ENCODE measurements around the gene TMEM221. TPM values are rescaled to one million over a fixed set of nuclear protein-coding genes. Genes with fewer than 3 reads are reported as not detected.
"Not testable (repeated sequence)": the region's sequence is repeated elsewhere in the genome, so short reads cannot be mapped to it uniquely, and the experiment has no call there.

The TMEM221 gene
- total RNA-seq, 8 experiments from 2014 or later = 0.23 to 1.7 (median 0.29) TPM; not detected in 1

DNA sequence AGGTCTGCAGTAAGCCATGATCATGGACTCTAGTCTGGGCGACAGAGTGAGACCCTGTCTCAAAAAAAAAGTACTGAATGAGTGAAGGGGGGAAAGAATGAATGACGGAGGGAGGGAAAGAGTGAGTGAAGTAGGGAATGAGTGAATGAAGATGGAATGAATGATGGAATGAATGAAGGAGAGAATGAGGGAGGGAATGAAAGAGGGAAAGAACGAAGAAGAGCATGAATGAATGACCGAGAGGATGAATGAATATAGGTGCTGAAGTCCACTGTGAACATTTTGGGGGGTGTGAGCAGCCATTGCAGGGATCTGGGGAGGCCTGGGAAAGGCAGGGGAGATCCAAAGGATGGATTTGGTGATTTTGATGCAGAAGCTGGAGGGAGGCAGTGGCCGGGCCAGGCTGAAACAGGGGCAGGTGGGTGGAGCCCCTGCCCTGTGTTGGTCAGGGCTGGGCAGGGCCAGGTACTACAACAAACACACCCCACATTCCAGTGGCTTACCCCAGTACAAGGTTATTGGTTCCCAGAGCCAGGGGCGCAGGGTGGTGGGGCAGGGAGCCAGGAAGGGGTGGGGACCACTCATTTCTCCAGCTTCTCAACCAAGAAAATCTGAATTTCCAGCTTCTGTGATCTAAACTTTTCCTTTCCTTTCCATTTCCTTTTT, 36.2 kb upstream of the TMEM221 start:
- in situ Hi-C loops (cut with MboI; ENCODE audit: low pct_unique_long_range_greater_than_20kb in 2 of 9, low sequenced_read_pairs in 9 of 9, unreplicated experiment in 9 of 9) = no loop called here
- no peak overlapping the region for H3K4me3 ChIP-seq
- no peak for ATAC-seq (replicated peaks in 6 of 8)
- 30 to 98% (median 88%) methylated on average over 1 to 6 of the region's 6 CpGs for WGBS, 10 experiments
- H3K27ac ChIP-seq = no peak overlapping the region
- peaks cover 0 to 7% of the 10 kb centered on the region in 2 donors for H3K4me1 ChIP-seq (replicated peaks in 1 of 2)

DNA sequence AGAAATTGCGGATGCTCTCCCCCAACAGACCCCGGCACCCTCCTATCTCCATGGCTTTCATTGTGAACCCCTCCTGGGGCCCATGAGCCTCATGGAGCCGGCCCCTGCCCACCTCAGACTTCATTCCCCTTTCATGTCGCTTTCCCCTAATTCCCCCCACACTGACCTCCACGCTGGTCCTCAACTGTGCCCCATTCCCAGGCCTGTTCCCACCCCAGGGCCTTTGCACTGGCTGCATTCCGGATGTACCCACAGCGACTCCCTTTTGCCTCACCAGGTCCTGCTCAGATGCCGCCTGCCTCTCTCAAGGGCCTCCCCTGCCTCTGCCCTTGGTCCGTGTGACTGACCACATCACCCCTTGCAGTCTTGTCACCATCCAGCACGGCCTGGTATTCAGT, 35.1 kb upstream of the TMEM221 start:
- in situ Hi-C loops (cut with MboI; ENCODE audit: low pct_unique_long_range_greater_than_20kb in 2 of 9, low sequenced_read_pairs in 9 of 9, unreplicated experiment in 9 of 9) = no loop called here

DNA sequence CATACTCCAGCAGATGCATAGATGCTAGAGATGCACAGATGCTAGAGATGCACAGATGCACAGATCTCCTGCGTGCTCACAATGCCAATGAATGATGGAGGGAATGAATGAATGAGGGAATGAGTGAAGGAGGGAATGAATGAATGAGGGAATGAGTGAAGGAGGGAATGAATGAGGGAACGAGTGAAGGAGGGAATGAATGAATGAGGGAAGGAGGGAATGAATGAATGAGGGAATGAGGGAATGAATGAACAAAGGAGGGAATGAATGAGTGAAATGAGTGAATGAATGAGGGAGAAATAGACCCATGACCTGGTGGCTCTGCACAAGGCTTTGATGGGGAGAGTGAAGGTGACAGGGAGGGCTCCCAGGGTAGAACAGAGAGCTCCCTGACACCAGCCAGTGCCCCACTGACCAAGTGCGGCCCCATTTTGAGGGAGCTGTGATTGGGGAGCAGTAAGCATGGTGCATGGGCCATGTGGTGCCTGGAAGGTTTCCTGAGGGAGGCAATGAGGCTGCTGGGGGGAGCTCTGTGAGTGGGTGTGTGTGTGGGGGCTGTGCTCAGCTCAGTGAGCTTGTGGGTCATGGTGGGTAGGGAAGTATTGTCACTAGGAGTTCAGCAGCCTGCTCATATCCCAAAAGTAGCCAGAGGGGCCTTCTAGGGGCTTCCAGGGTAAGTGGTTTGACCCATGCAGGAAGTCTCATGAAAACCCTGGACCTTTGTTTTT, 34.6 kb upstream of the TMEM221 start:
- in situ Hi-C loops (cut with MboI; ENCODE audit: low pct_unique_long_range_greater_than_20kb in 2 of 9, low sequenced_read_pairs in 9 of 9, unreplicated experiment in 9 of 9) = no loop called here
- 63 to 93% (median 76%) methylated on average over 2 to 3 of the region's 3 CpGs; no CpG with 5 or more reads in 1 of the 10 experiments for WGBS, 10 experiments

More for the DNA sequence above, 35.1 kb upstream of the TMEM221 start:
- no peak overlapping the region for H3K27ac ChIP-seq
- ATAC-seq (replicated peaks in 6 of 8) = no peak
- H3K4me1 ChIP-seq (replicated peaks in 1 of 2) = peaks cover 0 to 12% of the 10 kb centered on the region in 2 donors
- 63 to 91% (median 86%) methylated on average over 2 to 4 of the region's 10 CpGs; no CpG with 5 or more reads in 5 of the 10 experiments for WGBS, 10 experiments
- H3K4me3 ChIP-seq = no peak overlapping the region

DNA sequence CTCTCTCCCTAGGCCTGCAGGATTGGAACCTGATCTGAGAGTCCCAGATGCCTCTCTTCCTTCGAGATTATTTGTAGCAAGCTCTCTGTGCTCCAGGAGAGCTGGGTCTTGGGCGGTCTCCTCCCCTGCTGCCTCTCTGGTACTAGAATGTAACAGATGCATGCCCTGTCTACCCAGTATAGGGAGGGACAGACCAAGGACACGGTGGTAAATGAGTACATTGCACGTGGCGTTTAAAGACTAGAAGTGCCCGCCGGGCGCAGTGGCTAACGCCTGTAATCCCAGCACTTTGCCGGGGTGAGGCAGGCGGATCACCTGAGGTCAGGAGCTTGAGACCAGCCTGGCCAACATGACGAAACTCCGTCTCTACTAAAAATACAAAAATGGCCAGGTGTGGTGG, 33.5 kb upstream of the TMEM221 start:
- Histone ChIP-seq H3K27ac (no peak overlapping the region), H3K4me3 (no peak overlapping the region), H3K4me1 (replicated peaks in 1 of 2) (peaks cover 0 to 9% of the 10 kb centered on the region in 2 donors)
- in situ Hi-C loops (cut with MboI; ENCODE audit: low pct_unique_long_range_greater_than_20kb in 2 of 9, low sequenced_read_pairs in 9 of 9, unreplicated experiment in 9 of 9) = no loop called here
- 93 to 98% methylated on average over 6 to 11 of the region's 13 CpGs; no CpG with 5 or more reads in 8 of the 10 experiments for WGBS, 10 experiments
- ATAC-seq (replicated peaks in 6 of 8) = no peak

More for the DNA sequence above, 34.6 kb upstream of the TMEM221 start:
- no peak overlapping the region for H3K4me3 ChIP-seq
- no peak overlapping the region for H3K27ac ChIP-seq
- peaks cover 0 to 9% of the 10 kb centered on the region in 2 donors for H3K4me1 ChIP-seq (replicated peaks in 1 of 2)
- no peak for ATAC-seq (replicated peaks in 6 of 8)

DNA sequence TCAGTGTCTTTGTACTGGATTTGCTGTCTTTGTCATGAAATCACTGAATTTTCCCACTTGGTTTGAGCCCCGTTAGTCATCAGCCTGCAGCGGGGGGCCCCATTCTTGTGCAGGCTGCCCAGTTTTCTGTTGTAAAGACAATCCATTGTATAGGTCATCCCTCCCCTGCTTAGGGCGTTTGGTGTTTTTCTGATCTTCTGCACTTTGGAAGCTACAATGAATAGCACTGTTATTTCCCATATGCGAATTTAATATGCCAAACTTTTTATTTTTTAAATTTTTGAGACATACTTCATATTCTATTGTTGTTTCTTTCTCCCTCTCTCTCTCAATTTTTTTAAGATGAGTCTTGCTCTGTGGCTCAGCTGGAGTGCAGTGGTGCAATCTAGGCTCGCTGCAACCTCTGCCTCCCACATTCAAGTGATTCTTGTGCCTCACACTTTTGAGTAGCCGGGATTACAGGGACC, 30.9 kb upstream of the TMEM221 start:
- no peak overlapping the region for H3K4me3 ChIP-seq
- peaks cover 0 to 9% of the 10 kb centered on the region in 2 donors for H3K4me1 ChIP-seq (replicated peaks in 1 of 2)
- H3K27ac ChIP-seq = peak overlapping the region in 1 of 2 donors; percentile 77
- in situ Hi-C loops (cut with MboI; ENCODE audit: low pct_unique_long_range_greater_than_20kb in 2 of 9, low sequenced_read_pairs in 9 of 9, unreplicated experiment in 9 of 9) = no loop called here
- 0 to 67% (median 19%) methylated on average over 1 to 6 of the region's 6 CpGs for WGBS, 10 experiments
- ATAC-seq (replicated peaks in 6 of 8) = peak in 7 of 8 experiments; percentile 19 to 71 (median 66)

DNA sequence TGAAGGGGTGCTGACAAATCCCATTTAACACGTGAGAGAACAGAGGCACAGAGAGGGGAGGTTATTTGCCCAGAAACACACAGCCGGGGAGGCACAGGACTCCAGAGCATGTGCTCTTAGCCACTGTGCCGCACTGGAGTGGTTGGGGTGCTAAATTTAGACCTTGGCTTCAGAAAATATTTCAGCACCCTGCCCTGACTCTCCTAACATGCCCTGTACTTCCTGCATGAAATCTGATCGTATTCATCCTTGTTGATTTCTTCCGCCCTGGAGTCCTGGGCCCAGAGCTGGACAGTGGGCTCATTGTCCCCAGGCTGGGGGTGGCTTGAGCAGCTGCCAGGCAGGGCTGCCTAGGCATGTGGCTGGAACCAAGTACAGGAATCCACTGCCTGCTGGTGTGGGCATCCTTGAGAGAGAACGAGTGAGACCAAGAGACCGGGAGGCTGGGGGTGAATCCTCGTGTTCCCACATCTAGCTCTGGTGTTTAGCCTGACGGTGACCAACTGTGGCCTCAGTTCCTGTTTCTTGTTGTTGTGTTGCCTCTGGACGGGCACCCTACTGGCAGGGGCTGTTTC, 27.2 kb upstream of the TMEM221 start:
- ATAC-seq (replicated peaks in 6 of 8) = peak; percentile 22 to 87 (median 64)
- Histone ChIP-seq H3K4me1 (replicated peaks in 1 of 2) (peaks cover 4 to 13% of the 10 kb centered on the region in 2 donors), H3K27ac (no peak overlapping the region), H3K4me3 (no peak overlapping the region)
- in situ Hi-C loops (cut with MboI; ENCODE audit: low pct_unique_long_range_greater_than_20kb in 2 of 9, low sequenced_read_pairs in 9 of 9, unreplicated experiment in 9 of 9) = no loop called here
- WGBS, 10 experiments = 0 to 91% (median 70%) methylated on average over 1 to 6 of the region's 10 CpGs; no CpG with 5 or more reads in 2 of the 10 experiments

DNA sequence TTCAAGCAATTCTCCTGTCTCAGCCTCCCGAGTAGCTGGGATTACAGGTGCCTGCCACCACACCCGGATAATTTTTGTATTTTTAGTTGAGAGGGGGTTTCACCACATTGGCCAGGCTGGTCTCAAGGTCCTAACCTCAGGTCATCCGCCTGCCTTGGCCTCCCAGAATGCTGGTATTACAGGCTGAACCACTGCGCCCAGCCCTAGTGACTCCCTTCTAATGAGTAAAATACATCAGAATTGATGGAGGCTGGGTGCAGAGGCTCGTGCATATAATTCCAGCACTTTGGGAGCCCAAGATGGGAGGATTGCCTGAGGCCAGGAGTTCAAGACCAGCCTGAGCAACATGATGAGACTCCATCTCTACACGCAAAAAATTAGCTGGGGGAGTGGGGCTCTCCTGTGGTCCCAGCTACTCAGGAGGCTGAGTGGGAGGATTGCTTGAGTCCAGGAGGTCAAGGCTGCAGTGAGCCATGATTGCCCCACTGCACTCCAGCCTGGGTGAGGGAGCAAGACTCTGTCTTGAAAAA, 26.6 kb upstream of the TMEM221 start:
- H3K4me1 ChIP-seq (replicated peaks in 1 of 2) = peaks cover 4 to 13% of the 10 kb centered on the region in 2 donors
- H3K4me3 ChIP-seq; in situ Hi-C loops (cut with MboI; ENCODE audit: low pct_unique_long_range_greater_than_20kb in 2 of 9, low sequenced_read_pairs in 9 of 9, unreplicated experiment in 9 of 9); ATAC-seq (replicated peaks in 6 of 8); H3K27ac ChIP-seq: not testable (repeated sequence)
- 73 to 100% (median 98%) methylated on average over 1 to 5 of the region's 6 CpGs; no CpG with 5 or more reads in 4 of the 10 experiments for WGBS, 10 experiments

DNA sequence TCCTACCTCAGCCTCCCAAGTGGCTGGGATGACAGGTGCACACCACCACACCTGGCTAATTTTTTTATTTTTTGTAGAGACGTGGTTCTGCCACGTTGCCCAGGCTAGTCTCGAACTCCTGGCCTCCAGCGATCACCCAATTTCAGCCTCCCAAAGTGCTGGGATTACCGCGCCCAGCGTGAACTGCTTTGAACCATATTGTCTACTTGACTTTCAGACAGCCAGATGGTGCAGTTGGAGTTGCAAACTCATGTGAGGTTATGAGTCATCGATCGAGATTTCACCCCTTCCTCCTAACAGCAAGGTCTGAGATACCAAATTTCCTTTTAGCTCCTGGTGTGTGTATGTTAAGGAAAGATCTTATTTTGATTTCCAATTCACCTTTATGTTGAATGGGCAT, 24.6 kb upstream of the TMEM221 start:
- Histone ChIP-seq H3K27ac (no peak overlapping the region), H3K4me3 (no peak overlapping the region), H3K4me1 (replicated peaks in 1 of 2) (peaks cover 8 to 12% of the 10 kb centered on the region in 2 donors)
- no peak for ATAC-seq (replicated peaks in 6 of 8)
- in situ Hi-C loops (cut with MboI; ENCODE audit: low pct_unique_long_range_greater_than_20kb in 2 of 9, low sequenced_read_pairs in 9 of 9, unreplicated experiment in 9 of 9) = no loop called here
- WGBS, 10 experiments = 50 to 100% (median 73%) methylated on average over 1 to 8 of the region's 9 CpGs; no CpG with 5 or more reads in 4 of the 10 experiments

DNA sequence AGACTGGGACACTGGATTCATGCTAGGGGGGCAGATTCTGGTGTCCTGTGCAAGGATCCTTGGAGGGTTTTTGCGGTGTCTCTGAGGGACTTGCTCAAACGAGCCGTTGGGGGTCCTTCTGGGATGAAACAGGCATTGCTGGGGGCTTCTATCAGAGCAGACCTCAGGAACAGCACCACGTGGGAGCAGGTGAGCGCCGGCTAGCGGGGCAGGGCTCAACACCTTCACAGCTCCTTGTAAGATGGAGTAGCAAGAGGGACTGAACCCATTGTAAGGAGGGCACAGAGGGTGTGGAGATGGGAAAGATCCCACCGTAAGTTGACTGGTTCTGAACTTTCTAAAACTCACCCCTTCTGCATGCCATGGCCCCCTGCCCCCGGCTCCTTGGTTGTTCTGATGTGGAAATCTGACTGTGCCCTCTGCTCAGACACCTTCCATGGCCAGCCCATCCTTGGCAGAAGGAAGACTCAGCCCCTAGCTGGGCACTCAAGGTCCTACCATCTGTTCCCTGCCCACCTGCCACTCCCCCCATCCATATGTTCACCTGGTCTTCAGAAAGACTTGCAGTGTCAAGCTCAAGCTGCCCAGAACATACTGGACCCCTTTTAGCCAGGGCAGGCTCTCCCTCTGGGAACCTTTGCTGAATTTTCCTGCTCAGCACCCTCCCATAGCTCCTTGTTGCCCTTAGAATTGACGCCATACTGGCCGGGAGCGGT, 23.1 kb upstream of the TMEM221 start:
- ATAC-seq (replicated peaks in 6 of 8) = no peak
- 0 to 95% (median 69%) methylated on average over 1 to 4 of the region's 12 CpGs; no CpG with 5 or more reads in 4 of the 10 experiments for WGBS, 10 experiments
- Histone ChIP-seq H3K4me1 (replicated peaks in 1 of 2) (peaks cover 8 to 12% of the 10 kb centered on the region in 2 donors), H3K4me3 (peak overlapping the region; percentile 57 to 89 (median 73)), H3K27ac (no peak overlapping the region)
- in situ Hi-C loops (cut with MboI; ENCODE audit: low pct_unique_long_range_greater_than_20kb in 2 of 9, low sequenced_read_pairs in 9 of 9, unreplicated experiment in 9 of 9) = no loop called here

DNA sequence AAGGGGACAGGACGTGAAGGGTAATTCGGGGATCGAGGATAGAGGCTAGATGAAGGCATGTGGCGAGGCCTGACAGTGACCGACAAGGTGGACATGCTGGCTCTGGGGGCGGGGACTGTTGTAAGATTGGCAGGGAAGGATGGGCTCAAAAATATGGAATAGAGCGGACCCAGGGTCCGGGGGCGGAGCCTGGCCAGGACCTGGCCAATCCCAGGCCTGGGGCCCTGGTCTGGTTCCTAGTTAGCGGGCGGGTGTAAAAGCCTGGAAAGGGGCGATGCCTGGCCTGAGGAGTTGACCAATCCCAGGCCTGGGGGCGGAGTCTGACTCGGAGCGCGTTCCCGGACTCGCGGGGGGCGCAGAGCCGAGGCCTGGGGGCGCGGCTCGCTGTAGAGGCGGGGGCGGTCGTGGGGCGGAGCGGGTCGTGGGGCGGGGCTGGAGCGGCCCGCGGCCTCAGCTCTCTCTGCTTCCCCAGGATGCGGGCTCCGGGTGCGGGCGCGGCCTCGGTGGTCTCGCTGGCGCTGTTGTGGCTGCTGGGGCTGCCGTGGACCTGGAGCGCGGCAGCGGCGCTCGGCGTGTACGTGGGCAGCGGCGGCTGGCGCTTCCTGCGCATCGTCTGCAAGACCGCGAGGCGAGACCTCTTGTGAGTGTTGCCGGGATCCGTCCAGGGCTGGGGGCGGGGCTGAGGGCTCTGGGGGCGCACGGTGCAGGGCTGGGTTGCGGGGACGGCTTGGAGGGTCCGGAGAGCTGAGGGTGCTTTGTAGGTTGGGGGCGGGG, 21.8 kb upstream of the TMEM221 start, which contains the start of gene SLC27A1:
Gene SLC27A1, plus strand, starts transcription at position 457 of the 774 bp plus-strand sequence. Its CDS starts 17 bp downstream, at position 474.
- Histone ChIP-seq H3K4me3 (peak within 1 kb of the TSS; percentile 57 to 89 (median 73)), H3K4me1 (replicated peaks in 1 of 2) (peaks cover 11 to 16% of the 10 kb centered on the region in 2 donors), H3K27ac (peak within 1 kb of the TSS; percentile 81 to 90)
- ATAC-seq (replicated peaks in 6 of 8) = peak; percentile 82 to 93 (median 91)
- in situ Hi-C loops (cut with MboI; ENCODE audit: low pct_unique_long_range_greater_than_20kb in 2 of 9, low sequenced_read_pairs in 9 of 9, unreplicated experiment in 9 of 9) = no loop called here
- 0% methylated on average over 1 to 4 of the region's 67 CpGs; no CpG with 5 or more reads in 7 of the 10 experiments for WGBS, 10 experiments

DNA sequence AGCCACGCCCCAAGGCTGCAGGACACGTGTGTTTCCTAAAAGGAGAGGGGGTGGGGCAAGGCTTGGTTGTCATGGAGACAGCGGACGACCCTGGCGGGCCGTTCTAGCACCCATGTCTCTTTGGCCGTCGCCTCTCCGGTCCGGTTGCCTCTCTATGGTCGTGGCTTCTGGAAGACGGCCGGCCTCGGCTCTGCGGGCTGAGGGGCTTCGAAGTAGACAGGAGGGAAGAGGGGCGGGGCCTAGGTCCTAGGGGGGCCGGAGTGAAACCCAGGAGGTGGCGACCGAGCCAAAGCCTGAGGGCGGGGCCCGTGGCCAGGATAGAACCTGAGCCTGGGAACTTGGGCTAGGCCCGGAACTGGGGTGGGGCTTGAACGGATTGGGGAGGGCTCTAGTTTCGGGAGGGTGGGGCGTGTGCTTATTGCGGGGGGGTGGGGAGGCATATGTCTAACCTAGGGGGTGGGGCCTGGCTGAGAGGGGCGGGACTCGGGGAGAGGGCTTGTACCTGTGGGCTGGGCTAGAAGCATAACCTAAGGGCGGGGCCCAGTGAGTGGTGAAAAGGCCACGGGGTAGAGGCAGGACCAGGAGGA, 21.1 kb upstream of the TMEM221 start:
- WGBS, 10 experiments = 0 to 5% (median 0%) methylated on average over 1 to 4 of the region's 31 CpGs; no CpG with 5 or more reads in 5 of the 10 experiments
- H3K27ac ChIP-seq = peak overlapping the region; percentile 72 to 80
- peak; percentile 47 to 68 (median 55) for ATAC-seq (replicated peaks in 6 of 8)
- H3K4me3 ChIP-seq = peak overlapping the region; percentile 57 to 89 (median 73)
- peaks cover 11 to 16% of the 10 kb centered on the region in 2 donors for H3K4me1 ChIP-seq (replicated peaks in 1 of 2)
- in situ Hi-C loops (cut with MboI; ENCODE audit: low pct_unique_long_range_greater_than_20kb in 2 of 9, low sequenced_read_pairs in 9 of 9, unreplicated experiment in 9 of 9) = loop anchor here in 1 of 9 experiments (10.0 kb wide), 1 partner anchor 65 kb away; the partner anchor contains the start of gene BST2

Measured in motor neuron (in vitro differentiated cells).